Uterus (tissue), 4 donors: ENCODE data around the gene ATL3. TPM values are rescaled to one million over a fixed set of nuclear protein-coding genes. Genes with fewer than 3 reads are reported as not detected.

ENCODE experiments used
- DNase-seq, 2 donors: peaks; one replicate each; pipeline ENCODE4 v3.0.0-alpha.2; 2019 to 2020
- H3K27ac ChIP-seq, 2 donors: fragments of 200-600 bp; sonication (generic); 1 replicate in 1 of 2; 2 replicates in 1 of 2; pipeline ENCODE4 v1.5.1; 2016 to 2018
- H3K27me3 ChIP-seq, 2 donors: fragments of 200-600 bp; sonication (generic); one replicate each; pipeline ENCODE4 v1.5.1; 2018 to 2019; ENCODE audit warnings: control low read depth in 1 of 2
- H3K36me3 ChIP-seq, 2 donors: fragments of 200-600 bp; sonication (generic); one replicate each; pipeline ENCODE4 v1.5.1; 2019; ENCODE audit warnings: control low read depth in 1 of 2
- H3K4me1 ChIP-seq, 2 donors: fragments of 200-600 bp; sonication (generic); one replicate each; pipeline ENCODE4 v1.5.1; 2018 to 2019; ENCODE audit warnings: control low read depth in 1 of 2
- H3K4me3 ChIP-seq, 2 donors: fragments of 200-600 bp; sonication (generic); 1 replicate in 1 of 2; 2 replicates in 1 of 2; pipeline ENCODE4 v1.5.1; 2018 to 2019; ENCODE audit warnings: mild to moderate bottlenecking in 1 of 2
- H3K9me3 ChIP-seq, 2 donors: fragments of 200-600 bp; sonication (generic); one replicate each; pipeline ENCODE4 v1.5.1; 2019; ENCODE audit warnings: control low read depth in 1 of 2
- CTCF ChIP-seq, 4 experiments: fragments of 200-600 bp in 2 of 4; fragments of 450-650 bp in 2 of 4; sonication (generic) in 2 of 4; IDR thresholded peaks; one replicate each; pipeline ENCODE4 v1.5.1; 2016 to 2019; ENCODE audit warnings: antibody characterized with exemption in 4 of 4, mild to moderate bottlenecking in 2 of 4, moderate library complexity in 1 of 4
- POLR2A ChIP-seq, 2 donors: fragments of 450-650 bp; IDR thresholded peaks; one replicate each; pipeline ENCODE4 v1.6.1; 2016; ENCODE audit warnings: antibody characterized with exemption in 2 of 2, mild to moderate bottlenecking in 1 of 2, moderate library complexity in 1 of 2
- intact Hi-C: fragments of 100-400 bp; cut with DNase I; formaldehyde crosslinking; loops from one replicate; pipeline ENCODE4 v1.15.1; 2023; ENCODE audit warnings: low total_unique reads
- total RNA-seq, 4 donors: library from RNA; depleted of rRNA in 3 of 4; stranded (reverse); fragments of >200 nt in 3 of 4; gene quantifications; one replicate each; pipeline versions ENCODE4 v1.1.0 to v1.2.4, GENCODE V29; 2014 to 2023
- donor health status: DM: yes; HTN: yes; CAD: no.

ATL3 gene
- total RNA-seq, 4 donors from 2014 or later, result 49.4 to 158 (median 87.6) TPM

- intact Hi-C loops, result no loop called here
- H3K4me3 ChIP-seq, result peak within 1 kb of the TSS; percentile 70 to 96
- H3K4me1 ChIP-seq, result peaks cover 0 to 18% of the 10 kb centered on the region in 2 donors
- no peaks in the 10 kb centered on the region for H3K36me3 ChIP-seq
- peak; percentile 94 to 99 for DNase-seq
- peak; percentile 95 to 98 for TF ChIP-seq POLR2A (IDR thresholded peaks at IDR 0.05)
- peak; percentile 16 to 72 (median 54) for TF ChIP-seq CTCF (IDR thresholded peaks at IDR 0.05)
- H3K27ac ChIP-seq, result peak within 1 kb of the TSS; percentile 95 to 96
- no peaks in the 10 kb centered on the region for H3K27me3 ChIP-seq
- no peaks in the 10 kb centered on the region for H3K9me3 ChIP-seq
Measured at GRCh38 chr11:63681321-63682065, 10.3 kb upstream of the ATL3 start, which contains the start of gene RTN3. RTN3 (plus strand) TSS chr11:63681500; CDS start chr11:63681637, 137 bp downstream.

- Histone ChIP-seq H3K27me3 (no peaks in the 10 kb centered on the region), H3K4me3 (peak overlapping the region; percentile 70 to 96), H3K36me3 (no peaks in the 10 kb centered on the region), H3K4me1 (peaks cover 0 to 18% of the 10 kb centered on the region in 2 donors), H3K9me3 (no peaks in the 10 kb centered on the region), H3K27ac (peak overlapping the region; percentile 95 to 96)
- DNase-seq, result peak in 1 of 2 donors; percentile 43
- intact Hi-C loops, result no loop called here
- TF ChIP-seq CTCF (IDR thresholded peaks at IDR 0.05) (no peak), POLR2A (IDR thresholded peaks at IDR 0.05) (no peak)
Measured at GRCh38 chr11:63680834-63681320, 9.7 kb upstream of the ATL3 start.

- Histone ChIP-seq H3K27me3 (no peaks in the 10 kb centered on the region), H3K4me3 (no peak overlapping the region), H3K27ac (no peak overlapping the region), H3K4me1 (peaks cover 0 to 9% of the 10 kb centered on the region in 2 donors), H3K9me3 (no peaks in the 10 kb centered on the region), H3K36me3 (no peaks in the 10 kb centered on the region)
- TF ChIP-seq POLR2A (IDR thresholded peaks at IDR 0.05) (no peak), CTCF (IDR thresholded peaks at IDR 0.05) (no peak)
- DNase-seq, result no peak
- intact Hi-C loops, result no loop called here
Measured at GRCh38 chr11:63673579-63673978, 2.4 kb upstream of the ATL3 start.

- Histone ChIP-seq H3K27ac (no peak overlapping the region), H3K36me3 (no peaks in the 10 kb centered on the region), H3K4me3 (no peak overlapping the region), H3K4me1 (peaks cover 0 to 15% of the 10 kb centered on the region in 2 donors), H3K27me3 (no peaks in the 10 kb centered on the region), H3K9me3 (no peaks in the 10 kb centered on the region)
- DNase-seq, result no peak
- intact Hi-C loops, result no loop called here
- TF ChIP-seq POLR2A (IDR thresholded peaks at IDR 0.05), result no peak
- TF ChIP-seq CTCF (IDR thresholded peaks at IDR 0.05), result no peak
Measured at GRCh38 chr11:63672936-63673539, 1.9 kb upstream of the ATL3 start.

- no peak overlapping the region for H3K4me3 ChIP-seq
- H3K27me3 ChIP-seq, result no peaks in the 10 kb centered on the region
- peak overlapping the region; percentile 97 to 99 for H3K27ac ChIP-seq
- no peaks in the 10 kb centered on the region for H3K36me3 ChIP-seq
- intact Hi-C loops, result no loop called here
- no peak for DNase-seq
- TF ChIP-seq POLR2A (IDR thresholded peaks at IDR 0.05) (no peak), CTCF (IDR thresholded peaks at IDR 0.05) (no peak)
- no peaks in the 10 kb centered on the region for H3K9me3 ChIP-seq
- H3K4me1 ChIP-seq, result peaks cover 0 to 20% of the 10 kb centered on the region in 2 donors
Measured at GRCh38 chr11:63672156-63672463, 934 bp upstream of the ATL3 start.
